OCI-LY3 (cell line): Measurements from ENCODE around the gene SSR4.

Experiments
- H2AFZ ChIP-seq: fragments of 200-600, 300-600 bp; shearing (Covaris generic); 2 replicates; pipeline ENCODE4 v1.6.0; 2014; ENCODE audit warnings: antibody characterized with exemption, low read depth, low read length
- H3K27ac ChIP-seq: fragments of 200-600, 300-600 bp; sonication (generic); 2 replicates; pipeline ENCODE4 v1.5.1; 2014; ENCODE audit warnings: mild to moderate bottlenecking, low read length, moderate library complexity, mixed read lengths
- H3K27me3 ChIP-seq: fragments of 200-600, 300-600 bp; sonication (generic); 2 replicates; pipeline ENCODE4 v1.6.1; 2014; ENCODE audit warnings: low read depth, low read length, mixed read lengths
- H3K36me3 ChIP-seq: fragments of 200-600, 300-600 bp; sonication (generic); replicated peaks from 2 replicates; pipeline ENCODE3; 2014; ENCODE audit warnings: low read depth, low read length, mixed read lengths
- H3K4me1 ChIP-seq: fragments of 300-600, 200-600 bp; sonication (generic); 2 replicates; pipeline ENCODE4 v1.6.1; 2014; ENCODE audit warnings: low read length, mixed read lengths
- H3K4me2 ChIP-seq: fragments of 200-600, 300-600 bp; sonication (generic); 2 replicates; pipeline ENCODE4 v1.6.1; 2014; ENCODE audit warnings: low read length, mixed read lengths
- H3K4me3 ChIP-seq: fragments of 300-600, 200-600 bp; sonication (generic); 2 replicates; pipeline ENCODE4 v1.5.1; 2014; ENCODE audit warnings: antibody characterized with exemption, mild to moderate bottlenecking, low read length, moderate library complexity
- H3K79me2 ChIP-seq: fragments of 300-600, 200-600 bp; shearing (Covaris generic); 2 replicates; pipeline ENCODE4 v1.6.1; 2014; ENCODE audit warnings: mild to moderate bottlenecking, low read length, mixed read lengths
- H3K9ac ChIP-seq: fragments of 300-600, 200-600 bp; shearing (Covaris generic); 2 replicates; pipeline ENCODE4 v1.6.0; 2014; ENCODE audit warnings: mild to moderate bottlenecking, low read length, moderate library complexity
- H3K9me3 ChIP-seq: fragments of 200-600, 300-600 bp; shearing (Covaris generic); 2 replicates; pipeline ENCODE4 v1.6.1; 2014; ENCODE audit warnings: low read length, mixed read lengths; ENCODE audit not compliant: insufficient read depth
- H4K20me1 ChIP-seq: fragments of 200-600, 300-600 bp; sonication (generic); 2 replicates; pipeline ENCODE4 v1.6.1; 2016; ENCODE audit warnings: low read length, mixed read lengths; ENCODE audit not compliant: insufficient read depth
- CTCF ChIP-seq: fragments of 200-600, 300-600 bp; sonication (generic); IDR thresholded peaks from 2 replicates; pipeline ENCODE4 v1.5.1; 2014; ENCODE audit warnings: antibody characterized with exemption, low read length, low read depth
- EZH2phosphoT487 ChIP-seq: fragments of 200-600 bp; shearing (Covaris generic); IDR thresholded peaks from 2 replicates; pipeline ENCODE4 v1.6.1; 2018; ENCODE audit warnings: antibody characterized with exemption, mixed run types, low read depth

The SSR4 gene

GRCh38 chrX:153804621-153805020, 10.2 kb downstream of the SSR4 start:
- Histone ChIP-seq H3K4me1 (no peaks in the 10 kb centered on the region), H3K9me3 (no peaks in the 10 kb centered on the region), H2AFZ (no peak overlapping the region), H3K9ac (no peak overlapping the region), H3K27ac (no peak overlapping the region), H3K79me2 (no peaks in the 10 kb centered on the region), H3K27me3 (no peaks in the 10 kb centered on the region), H3K4me3 (no peak overlapping the region), H3K36me3 (no peaks in the 10 kb centered on the region), H4K20me1 (no peaks in the 10 kb centered on the region), H3K4me2 (no peak overlapping the region)
- TF ChIP-seq CTCF (no peak), EZH2phosphoT487 (no peak)

- Histone ChIP-seq H3K9ac (no peak overlapping the region), H3K79me2 (no peaks in the 10 kb centered on the region), H3K27me3 (no peaks in the 10 kb centered on the region), H3K27ac (no peak overlapping the region), H4K20me1 (no peaks in the 10 kb centered on the region), H2AFZ (no peak overlapping the region), H3K4me2 (no peak overlapping the region), H3K4me3 (no peak overlapping the region), H3K9me3 (no peaks in the 10 kb centered on the region), H3K4me1 (no peaks in the 10 kb centered on the region), H3K36me3 (no peaks in the 10 kb centered on the region)
- TF ChIP-seq CTCF (no peak), EZH2phosphoT487 (no peak)
These were observed 11.0 kb downstream of the SSR4 start for GRCh38 chrX:153805436-153805835.

- TF ChIP-seq CTCF (no peak), EZH2phosphoT487 (no peak)
- no peak overlapping the region for H3K4me2 ChIP-seq
- no peaks in the 10 kb centered on the region for H3K79me2 ChIP-seq
- H4K20me1 ChIP-seq, result no peaks in the 10 kb centered on the region
- H3K9ac ChIP-seq, result no peak overlapping the region
- no peak overlapping the region for H3K4me3 ChIP-seq
- no peaks in the 10 kb centered on the region for H3K36me3 ChIP-seq
- H3K9me3 ChIP-seq, result no peaks in the 10 kb centered on the region
- 0 out of 2 replicates have a peak, but pooled peaks cover 6% of the 10 kb centered on the region for H3K27me3 ChIP-seq
- H2AFZ ChIP-seq, result no peak overlapping the region
- no peaks in the 10 kb centered on the region for H3K4me1 ChIP-seq
- H3K27ac ChIP-seq, result no peak overlapping the region
These were observed 12.6 kb downstream of the SSR4 start for GRCh38 chrX:153806999-153807575.

- Histone ChIP-seq H3K9me3 (no peaks in the 10 kb centered on the region), H3K79me2 (no peaks in the 10 kb centered on the region), H2AFZ (no peak overlapping the region), H3K9ac (no peak overlapping the region), H4K20me1 (no peaks in the 10 kb centered on the region), H3K27ac (no peak overlapping the region), H3K4me3 (no peak overlapping the region), H3K4me1 (no peaks in the 10 kb centered on the region), H3K36me3 (no peaks in the 10 kb centered on the region), H3K27me3 (0 out of 2 replicates have a peak, but pooled peaks cover 6% of the 10 kb centered on the region), H3K4me2 (no peak overlapping the region)
- TF ChIP-seq CTCF (no peak), EZH2phosphoT487 (no peak)
These were observed 13.5 kb downstream of the SSR4 start for GRCh38 chrX:153807976-153808375.
